DMS79 treated with DMSO at 0.1 percent for 48 hours (cell line): ENCODE measurements around the gene FNDC11.
"Not testable (repeated sequence)": the region's sequence is repeated elsewhere in the genome, so short reads cannot be mapped to it uniquely, and the experiment has no call there.

Experiments used
- DNase-seq: peaks from one replicate; lab custom pipeline; 2025; lab: John Stamatoyannopoulos, UW

The FNDC11 gene

DNA sequence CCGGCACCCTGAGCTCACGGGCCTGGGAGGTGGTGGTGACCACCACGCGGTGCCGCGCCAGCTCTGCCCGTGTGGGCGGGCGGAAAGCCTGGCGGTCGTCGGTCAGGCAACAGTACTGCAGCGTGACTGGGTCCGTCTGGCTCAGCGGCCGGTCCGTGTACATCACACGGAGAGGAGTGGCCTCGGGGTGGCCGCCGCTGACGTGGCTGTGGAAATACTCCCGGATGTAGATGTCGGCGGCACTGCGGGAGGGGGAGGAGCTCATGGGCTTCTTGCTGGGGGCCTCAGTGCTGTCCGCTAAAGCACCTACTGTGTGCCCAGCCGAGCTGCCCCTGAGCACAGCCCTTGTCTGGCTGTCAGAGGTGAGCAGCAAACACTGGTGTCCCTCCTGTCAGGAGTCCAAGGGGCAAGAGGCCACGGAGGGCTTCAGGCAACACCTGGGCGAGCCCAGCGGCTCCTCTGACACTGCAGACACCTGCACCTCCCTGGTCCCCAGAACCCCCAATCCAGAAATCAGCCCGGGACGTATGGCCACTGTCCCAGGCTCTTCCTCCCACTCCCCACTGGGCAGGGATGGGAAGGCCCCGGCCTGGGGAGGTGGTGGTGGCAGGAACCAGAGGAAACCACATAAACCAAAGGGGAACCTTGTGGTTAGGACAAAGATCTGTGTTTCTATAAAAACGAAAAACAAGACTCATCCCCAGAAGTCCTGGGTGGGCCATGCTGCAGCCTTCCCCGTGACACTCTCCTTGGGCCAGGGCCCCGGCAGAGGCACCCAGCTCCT lies 13.6 kb downstream of the FNDC11 start:
- DNase-seq: no peak

GRCh38 chr20:63568170-63568981 lies 14.4 kb downstream of the FNDC11 start:
- no peak for DNase-seq

DNA sequence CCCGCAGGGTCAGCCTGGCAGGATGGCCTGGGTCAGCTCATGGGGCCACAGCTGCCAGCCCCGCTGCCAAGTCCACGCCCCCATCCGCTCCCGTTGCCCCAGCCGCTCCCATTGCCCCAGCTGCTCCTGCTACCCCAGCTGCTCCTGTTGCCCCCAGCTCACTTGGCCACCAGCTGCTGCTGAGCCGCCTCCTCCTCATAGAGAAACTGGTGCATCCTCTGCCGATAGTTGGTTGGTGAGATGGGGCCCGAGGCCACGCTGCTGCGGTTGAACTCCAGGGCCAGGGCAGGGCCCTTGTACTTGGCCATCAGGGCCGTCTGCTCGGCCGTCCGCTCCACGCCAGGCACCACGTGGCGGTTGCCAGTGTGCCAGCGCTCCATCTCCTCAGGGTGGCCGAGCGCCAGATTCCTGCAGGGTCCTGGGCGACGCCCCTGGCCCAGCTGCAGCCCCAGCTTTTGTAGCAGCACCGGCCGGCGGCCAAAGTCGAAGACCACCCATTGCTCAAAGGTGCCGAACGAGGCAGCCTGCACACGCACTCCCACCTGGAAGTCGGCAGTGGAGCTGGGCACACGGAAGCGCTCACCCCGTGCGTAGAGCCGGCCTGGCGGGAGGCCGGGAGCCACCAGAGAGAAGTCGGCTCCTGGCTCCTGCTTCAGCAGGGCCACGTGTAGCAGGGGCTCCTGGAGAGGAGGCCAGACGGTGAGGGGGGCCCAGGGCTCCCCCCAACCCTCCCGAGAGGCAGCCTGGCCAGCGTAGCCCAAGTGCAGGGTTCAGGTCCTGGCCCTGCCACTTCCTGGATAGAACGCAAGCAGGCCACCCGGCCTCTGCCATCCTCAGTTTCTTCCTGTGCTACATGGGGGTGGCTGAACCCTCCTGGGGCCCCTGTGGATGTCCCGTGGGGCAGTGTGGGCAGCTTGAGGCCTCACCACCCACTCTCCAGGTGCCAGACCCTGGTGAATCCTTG lies 15.3 kb downstream of the FNDC11 start:
- peak; percentile 24 for DNase-seq

DNA sequence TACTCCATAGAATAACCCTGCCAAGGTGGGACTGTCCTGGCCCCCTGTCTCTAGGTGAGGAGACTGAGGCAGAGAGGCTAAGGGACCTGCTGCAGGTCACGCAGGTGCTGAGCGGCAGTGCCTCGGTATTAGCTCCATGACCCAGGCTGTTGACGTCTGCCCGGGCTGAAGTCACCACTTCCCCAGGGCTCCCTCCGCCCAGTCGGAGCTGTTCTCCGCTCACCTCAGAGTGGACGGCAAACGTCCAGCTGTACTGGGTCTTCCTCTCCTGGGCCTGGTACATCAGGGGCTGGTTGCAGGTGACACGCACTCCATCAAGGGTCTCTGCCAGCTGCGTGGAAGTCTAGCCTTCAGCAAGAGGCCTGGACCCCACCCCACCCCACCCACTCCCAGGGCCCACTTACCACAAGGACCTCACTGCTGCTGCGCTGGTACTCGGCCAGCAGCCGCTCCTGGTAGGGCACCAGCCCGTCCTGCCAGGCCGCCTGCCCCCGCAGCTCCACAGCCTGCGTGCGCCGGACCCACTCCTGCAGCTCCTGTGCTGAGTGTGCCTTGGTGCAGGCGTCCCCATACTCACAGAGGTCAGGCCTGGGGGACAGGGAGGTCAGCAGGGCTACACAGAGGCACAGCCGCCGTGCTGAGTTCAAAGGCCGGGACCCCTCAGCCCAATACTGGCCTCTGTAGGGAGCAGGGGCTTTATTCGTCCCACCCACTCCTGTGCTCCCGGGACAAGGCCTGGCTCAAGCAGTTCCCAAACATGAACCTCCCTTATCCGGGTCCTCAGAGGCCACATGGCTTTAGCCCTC lies 16.5 kb downstream of the FNDC11 start:
- no peak for DNase-seq

DNA sequence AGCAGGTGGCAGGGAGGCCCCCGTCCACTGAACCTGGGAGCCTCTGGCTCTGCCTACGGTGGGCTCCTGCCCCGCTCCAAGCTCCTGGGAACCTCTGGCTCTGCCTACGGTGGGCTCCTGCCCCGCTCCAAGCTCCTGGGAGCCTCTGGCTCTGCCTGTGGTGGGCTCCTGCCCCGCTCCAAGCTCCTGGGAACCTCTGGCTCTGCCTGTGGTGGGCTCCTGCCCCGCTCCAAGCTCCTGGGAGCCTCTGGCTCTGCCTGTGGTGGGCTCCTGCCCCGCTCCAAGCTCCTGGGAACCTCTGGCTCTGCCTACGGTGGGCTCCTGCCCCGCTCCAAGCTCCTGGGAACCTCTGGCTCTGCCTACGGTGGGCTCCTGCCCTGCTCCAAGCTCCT lies 17.1 kb downstream of the FNDC11 start:
- not testable (repeated sequence) for DNase-seq

DNA sequence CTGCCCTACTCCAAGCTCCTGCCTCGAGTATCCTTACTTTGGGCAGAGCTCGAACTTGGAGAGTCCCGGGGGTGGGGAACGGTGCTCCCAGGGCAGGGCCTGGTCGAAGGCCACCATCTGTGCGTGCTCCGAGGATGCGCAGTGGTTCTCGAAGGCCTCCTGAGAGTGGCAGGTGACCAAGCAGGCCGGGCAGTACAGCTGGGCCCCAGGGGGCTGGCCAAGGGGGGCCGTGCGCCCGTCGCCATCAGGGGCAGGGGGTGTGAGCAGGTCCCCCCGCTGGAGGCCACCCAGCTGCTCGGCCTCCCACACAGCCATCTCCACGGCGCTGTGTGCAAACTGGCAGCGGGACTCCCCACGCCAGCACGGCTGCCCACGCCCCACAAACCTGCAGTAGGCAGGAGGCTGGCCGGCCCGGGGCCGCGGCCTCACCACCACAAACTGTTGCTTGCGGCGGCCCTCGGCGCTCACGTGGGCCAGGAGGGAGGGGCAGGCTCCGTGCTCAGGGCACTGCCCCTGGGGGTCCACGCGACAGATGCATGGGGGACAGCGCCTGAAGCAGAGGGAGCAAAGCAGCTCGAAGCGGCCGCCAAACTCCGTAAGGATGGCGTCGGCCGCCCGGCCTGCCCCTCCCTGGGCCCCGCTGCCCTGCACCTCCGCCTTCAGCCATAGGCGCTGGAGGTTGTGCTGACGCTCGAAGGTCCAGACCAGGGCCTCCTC lies 18.3 kb downstream of the FNDC11 start:
- no peak for DNase-seq

DNA sequence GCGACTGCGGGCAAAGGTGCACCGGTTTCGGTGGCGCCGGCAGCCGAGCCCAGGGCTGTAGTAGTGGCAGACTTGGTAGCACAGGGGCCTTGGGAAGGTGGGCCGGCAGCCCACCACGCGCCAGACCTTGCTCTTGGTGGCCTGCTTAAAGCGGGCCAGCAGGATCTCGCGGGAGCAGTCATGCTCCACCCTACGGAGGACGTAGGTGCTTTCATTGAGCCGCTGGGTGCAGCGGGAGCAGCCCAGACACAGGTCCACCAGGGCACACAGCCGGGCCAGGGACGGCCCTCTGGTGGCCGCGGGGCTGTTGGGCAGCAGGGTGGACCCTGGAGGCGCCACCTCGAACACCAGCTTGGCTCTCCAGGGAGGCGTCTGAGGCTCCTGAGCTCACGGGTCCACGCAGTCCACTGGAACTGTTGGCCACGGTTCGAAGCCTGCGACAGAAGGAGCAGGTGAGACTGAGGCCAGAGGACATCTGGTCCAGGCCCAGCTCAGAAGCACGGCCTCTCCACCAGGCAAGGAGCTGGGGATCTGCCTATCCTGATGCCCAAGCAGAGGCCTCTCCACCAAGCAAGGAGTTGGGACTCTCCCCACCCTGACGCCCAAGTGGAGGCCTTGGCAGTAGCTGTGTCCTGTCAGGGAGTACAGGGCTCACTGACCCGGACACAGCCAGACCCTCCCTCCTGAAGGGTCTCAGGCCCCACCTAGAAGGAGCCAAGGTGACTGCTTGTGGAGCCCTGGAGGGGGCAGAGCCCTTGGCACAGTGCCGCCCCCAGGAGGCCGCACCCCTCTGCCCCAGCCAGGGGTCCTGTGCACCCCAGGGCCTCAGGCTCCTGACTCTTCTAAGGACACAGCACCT lies 19.1 kb downstream of the FNDC11 start:
- DNase-seq: no peak

DNA sequence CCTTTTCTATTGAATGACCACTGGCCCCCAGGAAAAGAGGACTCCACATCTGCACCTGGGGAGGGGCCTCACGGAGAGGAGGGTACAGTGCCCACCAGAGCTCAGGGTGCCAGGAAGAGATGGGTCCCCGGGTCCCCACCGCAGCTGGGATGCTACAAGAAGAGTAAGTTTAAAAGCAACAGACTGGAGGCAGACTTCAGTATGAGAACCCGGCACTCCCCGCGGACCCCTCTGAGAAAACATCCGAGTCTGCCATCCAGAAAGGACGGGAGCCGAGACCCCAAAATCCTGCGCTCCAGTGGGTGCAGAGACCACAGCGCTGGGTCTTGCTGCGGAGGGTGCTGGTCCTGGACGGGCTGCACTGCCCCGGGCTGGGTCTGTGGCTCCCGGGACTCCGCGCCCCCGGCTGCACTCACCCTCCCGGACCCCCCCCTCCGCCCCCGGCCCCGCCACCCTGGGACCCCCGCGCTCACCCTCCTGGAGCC lies 19.7 kb downstream of the FNDC11 start:
- DNase-seq: no peak

- DNase-seq: peak; percentile 70
Measured at GRCh38 chr20:63574156-63574828, 20.3 kb downstream of the FNDC11 start, which contains the start of gene HELZ2. Gene HELZ2, minus strand, starts transcription at chr20:63574239. Its CDS starts 1,854 bp downstream, at chr20:63572385.

DNA sequence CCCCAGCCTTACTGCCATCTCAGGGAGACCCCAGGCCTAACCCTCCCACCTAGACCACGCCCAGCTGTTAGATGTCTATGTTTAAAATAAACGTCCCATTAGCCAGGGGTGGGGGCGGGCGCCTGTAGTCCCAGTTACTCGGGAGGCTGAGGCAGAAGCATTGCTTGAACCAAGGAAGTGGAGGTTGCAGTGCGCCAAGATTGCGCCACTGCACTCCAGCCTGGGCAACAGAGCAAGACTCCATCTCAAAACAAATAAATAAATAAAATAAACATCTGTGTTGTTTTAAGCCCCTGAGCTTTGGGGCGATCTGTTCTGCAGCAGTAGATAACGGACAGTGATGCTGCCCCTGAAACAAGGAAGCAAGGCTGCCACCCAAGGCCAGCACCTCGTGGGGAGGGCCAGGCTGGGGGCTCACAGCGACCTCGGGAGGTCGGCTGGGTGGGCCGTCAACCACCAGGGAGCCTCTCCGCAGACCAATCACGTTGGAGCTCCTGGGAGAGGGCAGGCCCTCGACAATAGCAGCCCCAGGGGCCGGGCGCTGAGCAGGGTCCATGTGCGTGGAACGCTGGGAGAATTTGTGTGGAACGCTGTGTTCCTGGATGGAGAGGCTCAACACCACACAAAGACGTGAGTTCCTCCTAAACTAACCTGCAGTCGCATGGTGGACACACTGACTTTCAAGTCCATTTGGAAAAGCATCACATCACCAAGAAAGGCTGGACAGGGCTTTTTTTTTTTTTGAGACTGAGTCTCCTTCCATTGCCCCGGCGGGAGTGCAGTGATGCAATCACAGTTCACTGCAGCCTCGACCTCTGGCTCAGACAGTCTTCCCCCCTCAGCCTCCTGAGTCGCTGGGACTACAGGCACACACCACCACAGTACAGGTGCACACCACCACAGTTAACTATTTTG lies 21.1 kb downstream of the FNDC11 start:
- DNase-seq: no peak

- DNase-seq: no peak
Measured at GRCh38 chr20:63576311-63576710, 22.4 kb downstream of the FNDC11 start.

DNA sequence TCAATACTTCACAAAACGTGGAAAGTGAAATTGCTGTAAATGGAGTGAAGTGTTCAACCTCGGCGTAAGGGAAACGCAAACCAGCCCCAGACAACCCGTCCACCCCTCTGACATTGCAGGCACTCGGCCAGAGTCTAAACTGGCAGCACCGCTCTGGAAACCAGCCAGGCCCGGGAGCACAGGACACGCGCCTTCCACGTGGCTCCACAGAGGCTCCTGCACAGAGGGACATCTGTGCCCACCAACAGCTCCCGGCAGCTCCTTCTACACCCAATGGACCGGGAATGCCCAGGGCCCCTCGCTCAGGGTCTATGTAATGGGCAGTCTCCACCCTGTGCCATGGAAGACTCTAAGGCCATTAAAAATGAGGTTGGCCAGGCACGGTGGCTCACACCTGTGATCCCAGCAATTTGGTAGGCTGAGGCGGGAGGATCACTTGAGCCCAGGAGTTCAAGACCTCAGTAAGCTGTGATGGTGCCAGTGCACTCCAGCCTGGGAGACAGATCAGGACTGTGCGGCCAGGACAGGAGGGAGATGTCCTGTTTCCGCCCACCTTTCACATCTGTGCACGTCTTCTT lies 23.4 kb downstream of the FNDC11 start:
- peak; percentile 49 for DNase-seq

DNA sequence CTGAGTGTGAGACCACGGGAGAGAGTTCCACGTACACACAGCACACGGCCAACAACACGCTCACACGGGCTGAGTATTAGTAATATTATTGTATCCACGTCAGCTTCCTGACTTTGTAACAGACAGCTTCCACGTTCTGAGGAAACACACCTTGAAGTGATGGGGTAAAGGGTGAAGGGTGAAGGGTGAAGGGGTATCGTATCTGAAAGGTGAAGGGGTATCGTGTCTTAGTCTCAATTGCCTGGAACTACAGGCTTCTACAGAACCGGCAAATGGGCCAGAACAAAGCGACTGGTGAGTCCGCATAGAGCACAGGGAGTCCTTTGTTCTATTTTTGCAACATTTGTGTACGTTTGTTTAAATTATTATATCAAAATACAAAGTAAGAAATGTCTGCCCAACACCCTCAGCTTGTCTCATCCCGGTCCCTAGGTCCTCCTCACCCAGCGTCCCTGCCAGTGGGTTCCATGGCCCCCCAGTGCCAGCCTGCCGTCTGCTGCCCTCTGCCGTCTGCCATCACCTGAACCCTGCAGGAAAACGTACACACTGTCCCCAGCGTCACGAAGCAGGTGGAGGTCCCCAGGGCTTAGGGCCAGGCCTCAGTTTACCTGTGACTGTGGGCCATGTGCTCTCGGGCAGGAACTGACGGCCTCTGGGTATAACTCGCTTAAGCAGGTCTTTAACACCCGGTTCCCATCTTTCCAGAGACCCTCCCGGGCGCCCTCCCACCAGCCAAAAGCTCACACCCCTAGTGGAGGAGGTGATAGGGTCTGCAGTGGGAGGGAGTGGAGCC lies 24.5 kb downstream of the FNDC11 start:
- no peak for DNase-seq

DNA sequence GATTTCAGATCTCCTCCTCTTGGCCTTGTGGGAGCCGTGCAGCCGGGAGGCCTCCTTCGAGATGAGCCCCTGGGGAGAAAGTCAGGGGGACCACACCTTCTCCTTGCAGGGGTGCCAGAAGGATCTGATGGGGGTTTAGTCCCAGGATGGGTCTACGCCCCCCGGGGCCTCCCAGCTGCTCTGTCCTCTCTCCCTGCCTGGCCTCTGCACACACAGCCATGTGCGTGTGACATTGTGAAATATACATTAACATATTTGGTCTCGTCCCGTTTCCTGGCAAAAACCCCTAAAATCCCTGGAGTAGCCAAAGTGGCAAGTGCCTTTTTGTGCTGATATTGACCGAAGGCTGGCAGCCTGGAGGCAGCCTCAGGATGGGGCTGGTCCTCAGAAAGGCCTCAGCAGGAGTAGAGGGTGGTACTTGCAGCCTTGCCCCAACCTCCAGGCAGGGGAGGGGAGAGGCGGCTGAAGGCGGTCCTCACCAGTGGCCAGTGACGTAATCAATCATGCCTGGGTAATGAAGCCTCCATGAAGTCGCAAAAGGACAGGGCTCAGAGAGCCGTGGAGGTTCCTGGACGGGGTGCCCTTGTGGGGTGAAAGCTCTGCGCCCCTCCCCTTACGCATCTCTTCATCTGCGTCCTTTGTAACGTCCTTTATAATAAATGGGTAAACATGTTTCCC lies 25.2 kb downstream of the FNDC11 start:
- no peak for DNase-seq

GRCh38 chr20:63580796-63581461 lies 27.0 kb downstream of the FNDC11 start:
- peak; percentile 6 for DNase-seq
